Pulmonary artery endothelial cell (primary cell): ENCODE results near the gene NSUN2. TPM values are rescaled to one million over a fixed set of nuclear protein-coding genes. Genes with fewer than 3 reads are reported as not detected.

Source experiments
- DNase-seq: peaks from one replicate; pipeline ENCODE4 v3.0.0-alpha.2; 2011; ENCODE audit warnings: low read depth, low spot score
- total RNA-seq: library from RNA; depleted of rRNA; stranded (reverse); fragments of >200 nt; gene quantifications from 2 replicates; pipeline ENCODE4 v1.2.3, GENCODE V29; 2014

Gene NSUN2
- total RNA-seq, 1 donor from 2014 or later, result 81.8 TPM

DNA sequence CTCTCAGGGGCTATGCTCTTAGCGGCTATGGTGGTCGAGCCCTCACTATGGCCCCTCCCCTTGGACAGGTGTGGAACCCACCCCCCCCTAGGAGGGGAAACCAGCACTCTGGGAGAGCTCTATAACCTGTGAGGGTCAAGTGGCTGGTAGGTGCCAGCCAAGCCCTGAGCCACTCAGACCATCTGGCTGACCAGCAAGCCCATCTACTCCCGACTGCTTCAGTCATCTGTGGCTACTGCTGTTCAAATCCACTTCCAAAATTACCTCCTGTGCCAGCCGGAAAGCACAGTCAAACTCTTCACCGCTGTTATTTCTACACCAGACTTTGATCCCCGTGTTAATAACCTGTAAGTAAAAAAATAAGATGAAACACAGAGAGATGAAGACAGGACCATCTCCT, 28.5 kb downstream of the NSUN2 start:
- no peak for DNase-seq

DNA sequence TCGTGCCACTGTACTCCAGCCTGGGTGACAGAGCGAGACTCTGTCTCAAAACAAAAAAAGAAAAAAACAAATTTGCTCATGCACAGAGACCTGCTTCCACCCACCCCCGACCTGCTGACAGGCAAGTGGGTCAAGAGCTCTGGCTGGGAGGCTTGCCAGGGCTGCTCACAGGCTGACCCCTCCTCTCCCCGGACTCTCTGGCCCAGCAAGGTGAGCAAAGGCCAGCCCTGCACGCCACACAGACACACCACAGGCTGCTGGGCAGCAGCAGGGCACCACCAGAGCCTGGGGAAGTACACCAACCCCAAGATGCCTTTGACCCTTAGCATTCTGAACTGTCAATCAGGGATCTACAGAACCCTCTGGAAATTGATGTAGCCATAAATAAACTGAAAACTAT, 29.2 kb downstream of the NSUN2 start:
- DNase-seq, result no peak

DNA sequence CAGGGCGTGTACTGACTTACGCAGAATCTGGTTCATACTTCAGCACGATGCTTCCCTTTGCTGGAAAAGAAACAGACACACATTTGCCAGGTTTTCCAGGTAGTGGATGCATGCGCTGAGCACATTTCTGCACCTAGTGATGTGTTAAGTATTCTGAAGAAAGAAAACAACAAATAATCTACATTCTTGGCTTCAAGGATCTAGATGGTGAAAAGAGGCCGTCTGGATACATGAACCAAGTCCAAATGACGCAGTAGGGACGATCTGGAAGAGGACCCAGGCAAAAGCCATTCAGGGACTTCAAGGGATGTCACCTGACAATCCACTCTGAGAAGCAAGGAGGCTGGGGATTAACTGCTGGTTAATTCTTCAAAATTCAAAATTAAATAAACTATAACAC, 30.4 kb downstream of the NSUN2 start:
- no peak for DNase-seq

DNA sequence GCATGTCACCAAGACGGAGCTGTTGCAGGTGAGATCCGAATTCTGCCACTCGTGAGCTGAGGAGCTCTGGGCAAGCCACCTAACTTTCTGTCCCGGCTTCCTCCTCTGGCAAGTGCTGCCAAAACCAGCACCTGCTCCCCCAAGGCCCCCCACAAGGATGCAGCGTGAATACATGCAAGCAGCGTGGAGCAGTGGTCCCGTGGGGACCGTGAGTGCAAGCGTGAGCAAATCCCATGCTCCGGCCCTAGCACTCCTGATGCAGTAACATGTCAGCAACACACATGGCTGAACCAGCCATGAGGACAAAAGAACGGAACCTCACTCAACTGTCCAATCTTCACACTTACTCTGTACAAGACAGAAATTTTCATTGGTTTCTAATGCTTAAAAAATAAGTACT, 31.0 kb downstream of the NSUN2 start:
- DNase-seq, result no peak

DNA sequence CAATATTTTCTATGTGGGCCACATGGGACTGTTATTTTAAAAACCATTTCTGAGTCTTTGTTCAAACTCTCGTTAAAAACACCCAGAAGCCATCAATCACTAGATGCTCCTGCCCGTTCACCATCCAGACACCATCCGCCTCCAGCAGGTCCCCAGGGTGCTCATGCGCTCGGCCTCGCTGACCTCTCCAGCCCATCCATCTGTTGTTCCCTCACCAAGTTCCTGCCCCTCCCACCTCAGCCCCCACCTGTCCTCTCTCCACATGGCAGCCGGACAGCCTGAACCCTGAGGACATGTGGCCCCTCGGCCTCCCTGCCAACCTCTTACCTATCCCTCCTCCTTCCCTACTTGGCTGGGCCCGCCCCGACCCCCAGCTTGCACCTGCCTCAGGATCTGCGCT, 31.6 kb downstream of the NSUN2 start:
- DNase-seq, result no peak

DNA sequence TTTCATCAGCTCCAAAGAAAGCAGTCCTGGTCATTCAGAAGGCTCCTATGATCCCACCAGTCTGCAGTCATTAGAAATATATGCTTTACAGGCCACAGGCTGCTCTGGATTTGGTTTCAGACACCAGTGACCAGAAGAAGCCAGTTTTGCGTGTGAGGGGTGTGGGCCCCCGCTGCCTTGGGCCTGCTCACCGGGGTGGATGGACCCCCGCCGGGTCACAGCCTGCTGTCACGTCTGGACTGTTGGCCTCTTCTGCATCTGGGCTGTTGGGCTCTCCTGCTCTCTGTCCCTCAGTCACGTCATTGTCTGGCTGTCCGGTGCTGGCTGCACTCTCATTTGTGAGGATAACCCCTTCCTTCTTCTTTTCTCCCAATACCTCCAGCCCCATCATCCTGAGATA, 33.1 kb downstream of the NSUN2 start:
- DNase-seq, result no peak

DNA sequence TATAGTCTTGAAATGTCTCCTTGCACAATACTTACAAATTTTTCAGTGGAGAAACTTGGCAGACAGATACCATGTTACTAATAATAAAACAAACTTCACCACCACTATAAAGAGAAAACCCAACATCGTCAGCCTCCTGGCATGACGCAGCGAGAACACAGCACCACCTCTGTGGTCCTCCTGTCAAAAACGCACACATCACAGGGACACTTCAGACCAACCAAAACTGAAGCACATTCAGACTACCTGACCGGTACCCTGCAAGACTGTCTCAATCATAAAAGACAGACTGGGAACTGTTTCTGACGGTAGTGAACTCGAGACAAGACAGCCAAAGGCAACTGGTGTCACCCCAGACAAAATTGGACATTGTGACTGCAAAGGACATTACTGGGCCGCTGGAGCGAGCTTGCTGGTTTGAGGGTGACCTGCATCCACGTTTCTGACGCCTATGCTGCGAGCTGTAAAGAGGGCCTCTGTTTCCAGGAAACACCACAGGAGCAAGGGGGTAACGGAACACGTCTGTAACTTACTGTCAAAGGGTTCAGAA, 34.4 kb downstream of the NSUN2 start:
- no peak for DNase-seq

DNA sequence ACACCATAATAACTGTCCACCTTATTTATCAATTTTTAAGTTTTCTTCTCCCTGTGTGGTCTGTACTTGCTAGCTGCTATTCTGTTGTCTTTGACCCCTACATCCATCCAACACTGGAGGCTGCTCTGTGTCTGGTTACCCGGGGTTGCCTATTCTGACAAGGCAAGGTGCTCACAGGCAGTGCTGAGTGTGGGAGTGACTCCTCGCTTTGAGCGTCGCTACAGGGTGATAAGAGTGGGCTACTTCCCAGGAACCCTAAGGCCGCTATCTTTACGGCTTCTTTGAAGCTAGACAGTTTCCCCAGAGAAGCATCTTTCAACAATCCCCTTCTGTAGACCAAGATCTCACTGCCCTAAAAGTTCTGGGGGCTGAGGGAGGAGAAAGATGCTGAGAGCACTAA, 35.3 kb downstream of the NSUN2 start:
- no peak for DNase-seq

DNA sequence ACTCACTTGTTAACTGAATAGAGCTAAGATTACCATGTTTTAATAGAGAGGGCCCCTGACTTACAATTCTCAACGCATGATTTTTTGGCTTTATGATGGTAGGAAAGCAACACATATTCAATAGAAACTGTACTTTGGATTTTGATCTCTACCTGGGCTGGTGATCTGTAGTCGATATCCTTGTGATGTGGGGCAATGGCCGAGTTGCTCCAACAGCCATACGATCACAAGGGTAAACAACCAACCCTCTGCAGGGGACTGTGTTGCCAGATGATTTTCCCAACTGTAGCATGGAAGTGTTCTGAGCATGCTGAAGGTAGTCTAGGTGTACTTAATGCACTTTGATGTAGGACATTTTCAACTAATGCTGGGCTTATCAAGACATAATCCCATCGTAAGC, 36.5 kb downstream of the NSUN2 start:
- DNase-seq, result no peak

DNA sequence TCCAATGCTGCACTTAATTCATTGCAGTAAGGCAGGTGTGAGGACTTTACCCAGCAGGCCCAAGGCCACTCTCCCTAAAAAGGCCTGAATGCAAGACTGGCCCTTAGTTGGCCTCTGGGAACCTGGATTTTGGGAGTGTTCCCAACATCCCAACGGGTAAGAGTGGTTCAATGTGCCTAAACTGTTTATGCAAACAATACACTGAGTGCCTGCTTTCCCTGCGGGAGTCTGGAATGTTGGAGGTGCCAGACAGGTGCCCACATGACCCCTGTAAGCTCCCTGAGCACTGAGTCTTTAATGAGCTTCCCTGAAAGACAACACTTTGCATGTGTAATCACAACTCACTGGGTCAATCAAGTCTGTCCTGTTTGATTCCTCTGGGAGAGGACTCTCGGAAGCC, 37.4 kb downstream of the NSUN2 start:
- no peak for DNase-seq

DNA sequence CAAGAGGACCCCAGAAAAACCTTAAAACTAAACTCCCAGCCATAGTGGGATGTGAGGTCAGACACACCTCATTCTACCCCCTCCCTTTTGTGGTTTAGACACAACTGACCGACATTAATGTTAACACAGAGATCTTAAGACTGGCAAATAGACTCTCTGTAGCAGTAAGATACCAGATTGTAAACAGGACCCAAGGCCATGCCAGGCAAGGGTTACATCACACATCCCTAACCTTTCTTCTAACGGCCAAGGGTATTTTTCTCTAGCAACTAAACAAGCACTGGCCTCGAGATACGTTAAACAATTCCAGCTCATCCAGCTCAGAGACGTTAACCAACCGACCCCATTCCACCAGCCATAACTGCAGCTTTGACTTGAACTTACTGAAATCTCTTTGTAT, 38.8 kb downstream of the NSUN2 start:
- DNase-seq, result no peak

DNA sequence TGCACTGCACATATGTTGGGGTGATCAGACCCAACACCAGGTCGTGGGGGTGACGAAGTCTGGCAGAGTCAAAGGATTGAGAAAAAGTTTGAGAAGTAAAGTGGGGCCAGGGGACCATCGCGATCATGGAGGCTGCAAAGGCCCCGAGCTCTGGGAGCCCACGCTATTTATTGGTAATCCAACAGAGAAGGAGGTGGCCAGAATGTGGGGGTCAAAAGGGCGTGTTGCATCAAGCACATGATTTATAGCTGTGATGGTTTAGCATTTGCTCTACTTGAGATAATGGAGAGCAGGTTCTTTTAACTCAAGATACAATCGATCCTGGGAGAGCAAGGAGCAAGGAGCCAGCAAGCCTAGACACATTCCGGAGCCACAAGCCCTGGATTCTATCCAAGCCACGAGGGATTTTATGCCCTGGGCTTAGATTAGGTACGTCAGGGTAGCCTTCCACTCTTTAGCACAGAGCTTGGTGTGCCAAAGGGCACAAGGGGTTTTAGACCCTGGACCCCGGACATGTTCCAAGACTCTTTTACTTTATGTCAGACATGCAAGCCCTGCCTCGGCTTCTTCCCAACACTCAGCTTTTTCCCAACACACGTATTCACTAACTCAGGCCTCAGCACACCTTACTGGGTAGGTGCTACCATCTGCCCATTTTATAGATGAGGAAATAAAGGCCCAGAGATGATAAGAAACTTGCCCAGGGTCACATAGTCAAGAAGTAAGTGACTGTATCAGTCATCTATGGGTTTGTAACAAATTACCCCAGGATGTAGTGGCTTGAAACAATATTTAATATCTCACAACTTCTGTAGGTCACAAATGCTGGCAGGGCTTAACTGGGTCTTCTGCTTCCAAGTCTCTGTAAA, 39.5 kb downstream of the NSUN2 start:
- DNase-seq, result no peak

DNA sequence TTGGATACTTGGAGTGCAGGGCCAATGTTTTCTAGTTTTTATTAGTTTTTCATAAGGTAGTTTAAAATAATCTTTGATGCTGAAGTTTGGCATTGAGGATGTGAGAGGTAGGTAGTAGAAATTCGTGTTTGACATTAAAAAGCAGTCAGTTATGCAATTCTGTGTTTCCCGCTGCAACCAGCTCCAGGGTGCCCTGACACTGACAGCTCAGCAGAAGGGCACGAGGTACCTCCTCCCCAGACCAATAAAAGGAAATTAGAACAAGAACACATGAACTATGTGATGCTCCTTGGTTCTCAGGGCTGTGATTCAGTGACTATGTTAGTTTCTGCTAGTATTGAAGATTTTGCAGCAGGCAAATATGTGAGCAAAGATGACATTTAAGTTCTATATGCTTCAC, 40.2 kb downstream of the NSUN2 start:
- no peak for DNase-seq

DNA sequence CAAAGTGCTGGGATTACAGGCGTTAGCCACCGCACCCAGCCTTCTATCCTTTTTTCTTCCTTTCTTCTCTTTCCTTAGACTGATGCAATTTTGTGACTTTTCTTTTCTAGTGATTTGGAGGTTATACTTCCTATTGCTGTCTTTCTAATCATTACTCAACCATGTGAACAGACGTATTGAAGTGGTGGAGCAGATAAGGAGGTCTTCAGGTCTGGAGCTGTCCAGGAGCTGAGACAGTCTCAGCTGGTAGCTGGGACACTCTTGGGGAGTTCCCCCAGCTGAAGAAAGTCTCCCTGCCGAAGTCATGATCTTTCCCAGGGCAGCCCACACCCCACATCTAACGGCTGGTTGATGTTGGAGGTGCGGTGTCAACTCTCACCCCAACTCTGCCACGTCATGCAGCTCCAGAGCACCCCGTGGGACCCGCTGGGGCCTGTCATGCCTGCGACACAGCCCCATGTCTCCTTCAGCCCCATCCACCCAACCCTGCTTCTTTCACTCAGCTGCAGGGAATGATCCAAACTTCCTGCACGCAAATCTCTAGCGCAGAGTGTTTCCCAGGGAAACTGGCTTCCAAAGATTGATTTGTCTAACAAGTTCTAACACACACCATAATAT, 41.1 kb downstream of the NSUN2 start:
- DNase-seq, result no peak

DNA sequence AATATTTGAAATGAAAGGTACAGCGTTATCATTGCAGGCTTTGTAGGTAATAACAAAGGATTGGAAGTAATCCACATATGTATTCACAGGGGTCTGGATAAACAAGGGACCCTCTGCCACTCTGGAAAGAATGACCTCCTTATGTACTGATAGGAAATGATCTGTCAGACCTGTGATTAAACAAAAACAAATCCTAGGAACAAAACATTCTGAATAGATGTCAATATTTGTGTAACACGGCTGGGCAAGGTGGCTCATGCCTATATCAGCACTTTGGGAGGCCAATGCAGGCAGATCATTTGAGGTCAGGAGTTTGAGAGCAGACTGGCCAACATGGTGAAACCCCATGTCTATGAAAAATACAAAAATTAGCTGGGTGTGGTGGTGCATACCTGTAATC, 42.3 kb downstream of the NSUN2 start:
- DNase-seq, result no peak

DNA sequence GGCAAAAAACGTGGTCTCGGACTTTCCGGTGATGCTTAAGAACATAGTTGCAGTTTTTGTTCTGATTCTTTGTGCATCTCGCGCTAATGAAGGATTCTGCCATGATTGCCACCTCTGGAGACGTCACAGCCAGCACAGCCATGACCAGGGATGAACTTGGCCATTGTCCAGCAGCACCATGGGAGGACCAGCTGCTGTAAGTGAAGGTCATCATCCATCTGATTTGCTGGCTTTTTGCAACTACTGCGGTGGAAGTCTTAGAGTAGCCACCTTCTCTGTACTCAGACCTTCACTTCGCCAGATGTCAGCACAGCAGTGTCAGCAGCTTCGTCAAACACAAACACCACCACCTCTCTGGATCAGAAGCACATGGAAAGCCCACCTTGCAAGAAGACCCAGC, 45.7 kb downstream of the NSUN2 start:
- DNase-seq, result no peak

DNA sequence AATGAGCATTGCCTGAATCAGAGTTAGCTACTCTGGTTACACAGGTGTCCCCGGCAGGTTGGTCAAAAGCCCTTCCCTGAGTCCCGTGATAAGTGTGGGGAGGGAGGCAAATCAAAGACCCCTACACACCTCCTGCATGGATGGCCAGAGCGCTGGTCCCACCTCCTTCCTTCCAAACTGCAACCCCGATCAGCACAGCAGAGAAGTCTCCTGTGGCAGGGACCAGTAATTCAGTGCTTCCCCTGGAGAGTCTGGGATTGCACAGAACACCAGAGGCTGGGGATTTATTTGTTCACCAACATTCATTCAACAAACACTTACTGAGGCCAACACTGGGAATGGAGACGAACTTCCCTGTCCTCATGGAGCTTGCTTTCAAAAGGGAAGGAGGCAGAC, 46.2 kb downstream of the NSUN2 start:
- no peak for DNase-seq

DNA sequence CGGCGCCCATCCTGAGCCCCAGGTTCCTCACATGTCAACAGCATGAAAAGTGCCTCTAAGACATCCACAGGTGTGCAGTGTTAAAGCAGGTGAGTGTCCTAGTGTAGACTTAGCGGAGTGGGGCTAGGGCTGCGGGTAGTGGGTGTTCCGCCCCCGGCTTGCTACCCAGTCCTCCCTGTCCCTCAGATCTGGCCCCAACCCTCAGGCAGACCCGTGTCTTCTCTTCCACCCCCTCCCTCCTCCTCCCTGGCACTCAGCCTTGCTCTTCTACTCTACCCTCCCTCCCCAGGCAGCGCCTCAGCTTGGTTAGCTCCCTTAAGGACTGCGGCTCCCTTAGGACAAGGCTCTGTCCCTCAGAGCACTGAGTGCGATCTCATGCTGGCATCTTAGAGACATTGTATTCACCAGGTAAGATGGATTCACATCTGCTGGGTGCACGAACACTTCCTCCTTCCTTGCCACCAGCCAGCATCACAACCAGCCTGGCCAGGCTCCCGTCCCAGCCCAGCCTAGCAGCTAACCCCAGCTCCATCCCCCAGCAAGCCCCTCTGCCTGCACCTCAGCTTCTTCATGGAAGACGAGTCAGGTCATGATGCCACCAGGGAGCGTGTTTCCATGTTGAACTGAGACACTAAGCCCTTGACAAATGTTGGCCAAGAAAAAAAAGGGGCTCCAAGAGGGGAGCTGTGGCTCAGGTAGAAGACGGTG, 46.8 kb downstream of the NSUN2 start:
- DNase-seq, result no peak

DNA sequence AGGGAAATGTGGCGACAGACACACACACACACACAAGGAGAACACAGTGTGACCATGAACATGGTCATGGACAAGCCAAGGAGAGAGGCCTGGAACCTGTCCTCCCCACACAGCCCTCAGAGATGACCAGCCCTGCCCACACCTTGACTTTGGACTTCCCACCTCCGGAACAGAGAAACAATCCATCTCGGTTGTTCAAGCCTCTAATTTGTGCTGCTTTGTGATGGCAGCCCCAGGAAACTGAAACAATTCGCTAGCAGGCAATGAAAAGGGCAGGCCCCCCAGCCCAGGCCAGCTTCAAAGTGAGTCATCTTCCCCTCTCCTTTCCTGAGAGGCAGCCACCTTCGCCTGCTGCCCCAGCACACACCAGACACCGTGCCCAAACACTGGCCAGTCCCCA, 47.7 kb downstream of the NSUN2 start:
- no peak for DNase-seq

DNA sequence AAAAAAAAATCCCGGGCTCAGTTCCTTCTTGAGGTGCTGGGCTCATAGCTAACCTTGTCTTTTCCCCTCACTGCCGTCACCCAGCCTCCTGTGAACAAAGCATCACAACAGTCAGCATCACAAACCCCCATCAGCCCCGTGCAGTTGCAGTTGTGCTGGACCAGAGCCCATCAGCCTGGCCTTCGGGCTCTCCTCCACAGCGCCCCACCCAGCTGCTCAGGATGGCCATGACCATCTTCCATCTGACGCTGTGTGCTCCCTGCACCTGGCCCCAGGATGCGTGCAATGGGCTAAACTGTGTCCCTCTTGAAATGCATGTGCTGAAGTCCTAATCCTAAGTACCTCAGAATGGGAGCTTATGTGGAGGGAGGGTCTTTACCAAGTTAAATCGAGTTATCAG, 48.1 kb downstream of the NSUN2 start:
- DNase-seq, result no peak

DNA sequence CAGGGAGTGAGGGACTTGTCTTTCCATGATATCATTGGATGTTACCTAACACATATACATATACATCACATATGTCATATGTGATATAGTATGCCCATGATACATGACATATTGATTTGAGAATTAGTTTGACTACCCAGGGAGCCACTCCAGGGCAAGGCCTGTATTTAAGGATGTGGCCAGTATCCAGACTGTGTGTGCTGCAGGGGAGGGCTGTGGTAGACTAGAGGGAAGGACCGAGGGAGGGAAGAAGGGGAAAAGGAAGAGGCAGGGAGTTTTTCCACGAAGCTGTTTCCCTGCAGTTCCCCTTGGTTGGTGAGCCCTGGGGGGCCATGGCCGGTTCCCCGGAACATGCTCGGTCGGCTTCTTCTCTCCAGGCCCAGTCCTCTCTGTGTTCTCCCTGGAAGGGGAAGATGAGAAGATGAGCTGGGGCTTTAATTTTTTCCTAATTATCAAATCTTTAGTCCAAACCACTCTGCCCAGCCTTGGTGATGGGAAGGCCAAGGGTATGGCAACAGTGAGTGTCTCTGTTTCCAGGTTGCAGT, 48.7 kb downstream of the NSUN2 start:
- DNase-seq, result no peak
